Measurements from ENCODE around the gene MIB2. TPM values are rescaled to one million over a fixed set of nuclear protein-coding genes. Genes with fewer than 3 reads are reported as not detected.

Gene MIB2
- total and polyA plus RNA-seq, 10 of the 15 experiments (the other 5 are each of a cell fraction or from before 2014, with no cell fraction given): 0.42 to 26.8 (median 10.9) TPM; not detected in 1

- H3K4me2 ChIP-seq (ENCODE audit: control insufficient read depth, insufficient read depth): no peak overlapping the region
- CTCF ChIA-PET: no interaction called here
- intact Hi-C loops (cut with micrococcal nuclease; ENCODE audit: unreplicated experiment) (no loop called here), in situ Hi-C loops (cut with MboI) (no loop called here)
- WGBS (ENCODE audit: insufficient coverage, insufficient replicate concordance, low lambda C conversion rate, missing lambda C conversion rate): 69% methylated on average over 17 of the region's 17 CpGs
- no peak overlapping the region for H3K4me3 ChIP-seq
- ATAC-seq: no peak
- H3K79me2 ChIP-seq (ENCODE audit: control insufficient read depth, insufficient read depth, low read length): no peaks in the 10 kb centered on the region
- H3K27me3 ChIP-seq (replicated peaks in 1 of 2; ENCODE audit: control insufficient read depth in 2 of 2, insufficient read depth in 2 of 2, low read length in 1 of 2): no peaks in the 10 kb centered on the region
- H3K36me3 ChIP-seq (ENCODE audit: control insufficient read depth in 2 of 2, insufficient read depth in 2 of 2, low read length in 1 of 2): no peaks in the 10 kb centered on the region
- SMC1A ChIA-PET (ENCODE audit: uncharacterized antibody, unreplicated experiment): no interaction called here
- no TSS peak for BruUV-seq (replicated peaks)
- no peak overlapping the region for H3K27ac ChIP-seq (ENCODE audit: control insufficient read depth, insufficient read depth)
- POLR2A ChIA-PET: no interaction called here
- no peaks in the 10 kb centered on the region for H4K20me1 ChIP-seq (ENCODE audit: control insufficient read depth, insufficient read depth)
- no peak for FAIRE-seq
- no peak for DNase-seq (ENCODE audit: low read depth, low spot score)
- RAD21 ChIA-PET (ENCODE audit: unreplicated experiment): no interaction called here
- no peaks in the 10 kb centered on the region for H3K4me1 ChIP-seq (ENCODE audit: control insufficient read depth, insufficient read depth, low read length)
- no peak overlapping the region for H3K9ac ChIP-seq (ENCODE audit: control insufficient read depth, insufficient read depth, low read length)
- no peaks in the 10 kb centered on the region for H3K9me3 ChIP-seq (replicated peaks; ENCODE audit: control insufficient read depth, insufficient read depth, low read length)
- no peak overlapping the region for H2AFZ ChIP-seq (ENCODE audit: control insufficient read depth, low read depth, low read length)
- no peak for TF ChIP-seq PKNOX1 (IDR thresholded peaks at IDR 0.05)
- no peak for TF ChIP-seq ZBED1 (IDR thresholded peaks at IDR 0.05; ENCODE audit: borderline replicate concordance)
- no peak for TF ChIP-seq BACH1 (IDR thresholded peaks at IDR 0.05; ENCODE audit: borderline replicate concordance)
- no peak for TF ChIP-seq GATAD2B (conservative IDR thresholded peaks at IDR 0.05; ENCODE audit: low read depth)
- no peak for TF ChIP-seq ZNF622 (IDR thresholded peaks at IDR 0.05)
- TF ChIP-seq SRF (IDR thresholded peaks at IDR 0.05; ENCODE audit: low read depth in 2 of 2, low read length in 2 of 2): no peak
- TF ChIP-seq BRCA1 (IDR thresholded peaks at IDR 0.05; ENCODE audit: low read depth, low read length): no peak
- no peak for TF ChIP-seq KDM1A (IDR thresholded peaks at IDR 0.05; ENCODE audit: borderline replicate concordance)
- TF ChIP-seq POLR2A (IDR thresholded peaks at IDR 0.05; ENCODE audit: low read depth, low read length): no peak
- TF ChIP-seq ZNF687 (IDR thresholded peaks at IDR 0.05): no peak
- TF ChIP-seq E2F8 (IDR thresholded peaks at IDR 0.05; ENCODE audit: low read depth, partially characterized antibody): no peak
- TF ChIP-seq SIN3A (IDR thresholded peaks at IDR 0.05; ENCODE audit: low read depth, low read length): no peak
- no peak for TF ChIP-seq ZNF274 (IDR thresholded peaks at IDR 0.05; ENCODE audit: insufficient read depth, insufficient read length)
- no peak for TF ChIP-seq EP300 (IDR thresholded peaks at IDR 0.05; ENCODE audit: borderline replicate concordance in 1 of 2, control insufficient read depth in 1 of 2, low read depth in 2 of 2, low read length in 2 of 2)
- TF ChIP-seq TAF1 (IDR thresholded peaks at IDR 0.05; ENCODE audit: borderline replicate concordance, low read depth, low read length): no peak
- no peak for TF ChIP-seq CTCF (IDR thresholded peaks at IDR 0.05 in 2 of 3, conservative IDR thresholded peaks at IDR 0.05 in 1 of 3; ENCODE audit: control insufficient read depth in 2 of 3, extremely low read depth in 1 of 3, insufficient read depth in 1 of 3, low read depth in 3 of 3, low read length in 3 of 3)
These were observed 7.4 kb downstream of the MIB2 start for GRCh38 chr1:1622788-1623094.
